ENCODE data around the gene HAPLN1.

Gene HAPLN1

DNA sequence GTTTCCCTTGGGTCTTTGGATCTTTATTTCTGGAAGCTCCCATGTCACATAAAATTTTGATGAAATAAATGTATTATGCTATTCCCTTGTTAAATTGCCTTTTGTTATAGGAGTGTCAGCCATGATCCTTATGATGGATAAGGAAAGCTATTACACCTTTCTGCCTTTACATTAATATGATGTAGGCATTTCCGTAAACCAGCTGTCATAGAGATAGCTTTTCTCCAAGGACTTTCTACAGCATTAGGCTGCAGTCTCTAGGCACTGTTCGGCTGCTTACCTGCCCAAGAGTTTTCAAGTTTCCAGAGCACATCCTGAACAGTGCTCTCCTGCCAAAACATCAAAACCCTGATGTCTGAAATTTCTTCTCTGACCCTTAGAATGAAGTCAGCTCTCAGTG is 87.4 kb downstream of the HAPLN1 start:
- H3K9ac ChIP-seq (ENCODE audit: low read length), result no peak overlapping the region
- no peaks in the 10 kb centered on the region for H3K27me3 ChIP-seq (ENCODE audit: control insufficient read depth, insufficient read depth, low read length)
- no peaks in the 10 kb centered on the region for H3K4me1 ChIP-seq (ENCODE audit: control insufficient read depth, insufficient read depth, low read length)
- H3K4me3 ChIP-seq (ENCODE audit: low read length), result no peak overlapping the region
- no peaks in the 10 kb centered on the region for H3K36me3 ChIP-seq (ENCODE audit: control insufficient read depth, insufficient read depth, low read length)
- H3K9me3 ChIP-seq (ENCODE audit: control insufficient read depth, low read length), result no peaks in the 10 kb centered on the region

GRCh38 chr5:83632874-83633273 is 87.8 kb downstream of the HAPLN1 start:
- Histone ChIP-seq H3K9me3 (ENCODE audit: control insufficient read depth, low read length) (no peaks in the 10 kb centered on the region), H3K27me3 (ENCODE audit: control insufficient read depth, insufficient read depth, low read length) (no peaks in the 10 kb centered on the region), H3K9ac (ENCODE audit: low read length) (no peak overlapping the region), H3K4me1 (ENCODE audit: control insufficient read depth, insufficient read depth, low read length) (no peaks in the 10 kb centered on the region), H3K4me3 (ENCODE audit: low read length) (no peak overlapping the region), H3K36me3 (ENCODE audit: control insufficient read depth, insufficient read depth, low read length) (no peaks in the 10 kb centered on the region)

DNA sequence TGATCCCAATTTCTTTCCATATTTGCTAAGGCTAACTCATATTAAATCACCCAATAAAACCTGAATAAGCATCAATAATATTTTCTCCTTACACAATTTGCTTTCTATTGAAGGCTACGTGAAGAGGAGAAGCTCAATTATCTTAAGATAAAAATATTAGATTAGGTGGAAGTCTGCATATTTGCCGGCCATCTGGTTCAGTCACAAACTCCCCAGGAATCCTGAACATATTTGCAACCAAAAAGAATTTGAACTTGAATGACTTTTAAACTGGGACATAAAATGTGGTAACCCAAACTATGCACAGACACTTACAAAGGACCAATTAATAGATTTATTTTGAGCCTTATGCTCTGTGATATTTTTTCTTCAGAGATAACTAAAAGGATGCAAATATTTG is 92.3 kb downstream of the HAPLN1 start:
- H3K9me3 ChIP-seq (ENCODE audit: control insufficient read depth, low read length), result no peaks in the 10 kb centered on the region
- no peaks in the 10 kb centered on the region for H3K36me3 ChIP-seq (ENCODE audit: control insufficient read depth, insufficient read depth, low read length)
- no peaks in the 10 kb centered on the region for H3K4me1 ChIP-seq (ENCODE audit: control insufficient read depth, insufficient read depth, low read length)
- no peak overlapping the region for H3K9ac ChIP-seq (ENCODE audit: low read length)
- H3K4me3 ChIP-seq (ENCODE audit: low read length), result no peak overlapping the region
- no peaks in the 10 kb centered on the region for H3K27me3 ChIP-seq (ENCODE audit: control insufficient read depth, insufficient read depth, low read length)

DNA sequence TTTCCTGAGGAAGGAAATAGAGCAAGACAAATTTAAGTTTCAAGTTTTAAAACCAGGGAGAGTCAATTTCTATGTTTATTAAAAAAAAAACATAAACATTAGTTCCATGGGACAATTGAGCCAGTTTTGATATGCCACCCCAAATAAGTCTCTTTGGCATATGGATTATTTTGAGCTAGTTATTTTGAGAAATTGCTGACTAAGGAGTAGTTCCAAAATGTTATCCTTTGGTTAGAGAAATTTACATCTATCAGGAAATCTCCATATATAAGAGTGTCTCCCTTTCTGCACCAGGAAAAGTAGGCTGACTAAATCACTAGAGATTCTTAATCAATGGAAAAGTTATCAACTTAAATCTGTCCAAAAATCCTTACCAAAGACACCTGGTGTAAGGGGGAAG is 105.8 kb downstream of the HAPLN1 start:
- H3K4me3 ChIP-seq (ENCODE audit: low read length), result no peak overlapping the region
- H3K9ac ChIP-seq (ENCODE audit: low read length), result no peak overlapping the region
- H3K36me3 ChIP-seq (ENCODE audit: control insufficient read depth, insufficient read depth, low read length), result no peaks in the 10 kb centered on the region
- no peaks in the 10 kb centered on the region for H3K27me3 ChIP-seq (ENCODE audit: control insufficient read depth, insufficient read depth, low read length)
- no peaks in the 10 kb centered on the region for H3K9me3 ChIP-seq (ENCODE audit: control insufficient read depth, low read length)
- no peaks in the 10 kb centered on the region for H3K4me1 ChIP-seq (ENCODE audit: control insufficient read depth, insufficient read depth, low read length)

GRCh38 chr5:83608122-83608521 is 112.5 kb downstream of the HAPLN1 start:
- no peaks in the 10 kb centered on the region for H3K36me3 ChIP-seq (ENCODE audit: control insufficient read depth, insufficient read depth, low read length)
- H3K4me1 ChIP-seq (ENCODE audit: control insufficient read depth, insufficient read depth, low read length), result no peaks in the 10 kb centered on the region

DNA sequence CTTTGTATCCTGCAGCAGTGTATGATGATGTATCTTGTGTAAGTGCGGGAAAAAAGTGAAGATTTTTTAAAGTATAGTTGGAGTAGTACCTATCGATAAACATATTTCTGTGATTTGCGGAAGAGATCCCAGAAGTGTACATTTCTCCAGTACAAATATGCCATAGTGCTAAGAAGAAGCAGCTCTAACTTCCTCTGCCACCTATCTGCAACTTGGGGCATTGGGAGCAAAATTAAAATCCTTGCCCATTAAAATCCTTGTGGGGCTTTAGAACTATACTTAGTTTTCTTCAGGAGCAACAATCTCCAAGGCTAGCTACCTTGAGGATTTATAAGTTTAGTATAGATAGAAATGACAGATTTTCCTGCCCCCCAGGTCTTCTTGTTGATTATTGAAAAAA is 125.4 kb downstream of the HAPLN1 start:
- Histone ChIP-seq H3K36me3 (ENCODE audit: control insufficient read depth, insufficient read depth, low read length) (no peaks in the 10 kb centered on the region), H3K4me3 (ENCODE audit: low read length) (no peak overlapping the region)

More at GRCh38 chr5:83608122-83608521, 112.5 kb downstream of the HAPLN1 start:
- H3K9me3 ChIP-seq (ENCODE audit: control insufficient read depth, low read length), result no peaks in the 10 kb centered on the region
- H3K27me3 ChIP-seq (ENCODE audit: control insufficient read depth, insufficient read depth, low read length), result no peaks in the 10 kb centered on the region
- H3K4me3 ChIP-seq (ENCODE audit: low read length), result no peak overlapping the region
- H3K9ac ChIP-seq (ENCODE audit: low read length), result no peak overlapping the region

GRCh38 chr5:83590966-83591365 is 129.7 kb downstream of the HAPLN1 start:
- no peak overlapping the region for H3K9ac ChIP-seq (ENCODE audit: low read length)
- H3K4me1 ChIP-seq (ENCODE audit: control insufficient read depth, insufficient read depth, low read length), result no peaks in the 10 kb centered on the region
- no peak overlapping the region for H3K4me3 ChIP-seq (ENCODE audit: low read length)
- no peaks in the 10 kb centered on the region for H3K36me3 ChIP-seq (ENCODE audit: control insufficient read depth, insufficient read depth, low read length)
- H3K9me3 ChIP-seq (ENCODE audit: control insufficient read depth, low read length), result no peaks in the 10 kb centered on the region
- peaks cover 13% of the 10 kb centered on the region for H3K27me3 ChIP-seq (ENCODE audit: control insufficient read depth, insufficient read depth, low read length)

More for the DNA sequence above, 125.4 kb downstream of the HAPLN1 start:
- no peak overlapping the region for H3K9ac ChIP-seq (ENCODE audit: low read length)
- no peaks in the 10 kb centered on the region for H3K9me3 ChIP-seq (ENCODE audit: control insufficient read depth, low read length)
- H3K4me1 ChIP-seq (ENCODE audit: control insufficient read depth, insufficient read depth, low read length), result no peaks in the 10 kb centered on the region
- no peaks in the 10 kb centered on the region for H3K27me3 ChIP-seq (ENCODE audit: control insufficient read depth, insufficient read depth, low read length)

- Histone ChIP-seq H3K4me1 (ENCODE audit: control insufficient read depth, insufficient read depth, low read length) (no peaks in the 10 kb centered on the region), H3K4me3 (ENCODE audit: low read length) (no peak overlapping the region), H3K36me3 (ENCODE audit: control insufficient read depth, insufficient read depth, low read length) (no peaks in the 10 kb centered on the region), H3K9me3 (ENCODE audit: control insufficient read depth, low read length) (no peaks in the 10 kb centered on the region), H3K27me3 (ENCODE audit: control insufficient read depth, insufficient read depth, low read length) (peaks cover 13% of the 10 kb centered on the region), H3K9ac (ENCODE audit: low read length) (no peak overlapping the region)
Measured at GRCh38 chr5:83589786-83590185, 130.9 kb downstream of the HAPLN1 start.
